ENCODE measurements around the gene CCHCR1.
A peak's percentile ranks its signal among the peaks of the same experiment; 100 is the strongest.

Gene CCHCR1

DNA sequence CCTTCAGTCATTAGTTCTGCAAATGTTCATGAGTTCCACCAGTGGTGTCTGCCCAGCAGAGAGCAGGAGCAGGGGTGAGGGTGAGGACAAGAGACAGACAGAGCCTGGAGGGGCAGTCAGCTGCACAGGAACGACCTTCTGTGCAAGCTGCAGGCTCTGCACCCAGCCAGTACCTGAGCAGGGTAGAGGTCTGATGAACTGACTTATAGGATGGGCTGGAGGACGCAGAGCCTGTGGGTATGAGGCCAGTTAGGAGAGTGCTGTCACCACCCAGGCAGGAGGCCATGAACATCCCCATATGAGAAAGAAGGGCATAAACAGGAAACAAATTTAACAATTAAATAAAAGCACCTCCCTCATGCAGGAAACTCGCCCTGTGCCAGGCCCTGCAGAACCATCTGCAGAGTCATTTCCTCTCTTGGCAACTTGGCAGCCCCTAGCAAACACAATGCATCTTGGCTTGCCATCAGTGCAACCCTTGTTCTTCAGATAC lies 63.2 kb downstream of the CCHCR1 start:
- DNase-seq (ENCODE audit: low read depth in 2 of 2): peak in 1 of 2 donors; percentile 63
- H3K4me3 ChIP-seq (replicated peaks in 1 of 2; ENCODE audit: low read depth in 2 of 2, low read length in 2 of 2): no peak overlapping the region
- TF ChIP-seq, protein P1, sequence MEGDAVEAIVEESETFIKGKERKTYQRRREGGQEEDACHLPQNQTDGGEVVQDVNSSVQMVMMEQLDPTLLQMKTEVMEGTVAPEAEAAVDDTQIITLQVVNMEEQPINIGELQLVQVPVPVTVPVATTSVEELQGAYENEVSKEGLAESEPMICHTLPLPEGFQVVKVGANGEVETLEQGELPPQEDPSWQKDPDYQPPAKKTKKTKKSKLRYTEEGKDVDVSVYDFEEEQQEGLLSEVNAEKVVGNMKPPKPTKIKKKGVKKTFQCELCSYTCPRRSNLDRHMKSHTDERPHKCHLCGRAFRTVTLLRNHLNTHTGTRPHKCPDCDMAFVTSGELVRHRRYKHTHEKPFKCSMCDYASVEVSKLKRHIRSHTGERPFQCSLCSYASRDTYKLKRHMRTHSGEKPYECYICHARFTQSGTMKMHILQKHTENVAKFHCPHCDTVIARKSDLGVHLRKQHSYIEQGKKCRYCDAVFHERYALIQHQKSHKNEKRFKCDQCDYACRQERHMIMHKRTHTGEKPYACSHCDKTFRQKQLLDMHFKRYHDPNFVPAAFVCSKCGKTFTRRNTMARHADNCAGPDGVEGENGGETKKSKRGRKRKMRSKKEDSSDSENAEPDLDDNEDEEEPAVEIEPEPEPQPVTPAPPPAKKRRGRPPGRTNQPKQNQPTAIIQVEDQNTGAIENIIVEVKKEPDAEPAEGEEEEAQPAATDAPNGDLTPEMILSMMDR (IDR thresholded peaks at IDR 0.05; ENCODE audit: low read depth, low read length): no peak

DNA sequence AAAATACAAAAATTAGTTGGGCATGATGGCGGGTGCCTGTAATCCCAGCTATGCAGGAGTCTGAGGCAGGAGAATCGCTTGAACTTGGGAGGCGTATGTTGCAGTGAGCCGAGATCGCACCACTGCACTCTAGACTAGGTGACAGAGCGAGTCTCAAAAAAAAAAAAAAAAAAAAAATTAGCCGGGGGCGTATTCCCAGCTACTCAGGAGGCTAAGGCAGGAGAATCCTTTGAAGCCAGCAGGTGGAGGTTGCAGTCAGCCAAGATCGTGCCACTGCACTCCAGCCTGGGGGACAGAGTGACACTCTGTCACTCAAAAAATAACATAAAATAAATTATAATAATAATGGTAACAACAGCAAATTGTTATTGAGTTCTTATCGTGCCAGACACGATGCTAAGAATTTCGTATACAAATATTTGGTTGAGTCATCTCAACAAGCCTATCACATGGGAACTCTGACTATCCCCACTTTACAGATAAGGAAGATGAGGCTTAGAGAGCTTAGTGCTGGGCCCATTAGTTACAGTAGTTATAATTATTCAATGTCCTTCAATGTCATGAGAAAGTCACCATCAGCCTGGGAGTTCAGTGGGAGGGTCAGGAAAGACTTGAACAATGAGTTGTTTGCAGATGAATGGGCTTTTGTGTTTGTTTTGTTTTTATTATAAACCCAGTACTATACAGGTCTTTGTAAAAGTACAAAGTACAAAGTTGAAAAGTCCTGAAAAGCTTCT lies 64.7 kb downstream of the CCHCR1 start:
- no peak for DNase-seq (ENCODE audit: low read depth in 2 of 2)
- TF ChIP-seq, protein P1 (IDR thresholded peaks at IDR 0.05; ENCODE audit: low read depth, low read length): no peak

More for the DNA sequence above, 64.7 kb downstream of the CCHCR1 start:
- H3K4me3 ChIP-seq (replicated peaks in 1 of 2; ENCODE audit: low read depth in 2 of 2, low read length in 2 of 2): no peak overlapping the region
